Stimulated activated naive CD8-positive, alpha-beta T cell treated with anti-CD3 and anti-CD28 coated beads, Interleukin-15, Interleukin-2, amounts not matched to agents 100 U/mL and 50 U/mL, for 24 hours (primary cell): Measurements from ENCODE around the gene ACOT4.
"Not testable (repeated sequence)": the region's sequence is repeated elsewhere in the genome, so short reads cannot be mapped to it uniquely, and the experiment has no call there.

Source experiments
- ATAC-seq: fragments of 150-1000 bp; cut with Tn5 transposase; one replicate; pipeline ENCODE4 v1.10.0; 2021
- DNase-seq: peaks from one replicate; pipeline ENCODE4 v3.0.0; 2021

ACOT4 gene

GRCh38 chr14:73577214-73577613, 14.5 kb upstream of the ACOT4 start:
- ATAC-seq, DNase-seq: not testable (repeated sequence)

- DNase-seq, ATAC-seq: not testable (repeated sequence)
Observed at GRCh38 chr14:73582102-73582979, 9.3 kb upstream of the ACOT4 start.

GRCh38 chr14:73588695-73589094, 3.0 kb upstream of the ACOT4 start:
- ATAC-seq (no peak), DNase-seq (no peak)

- DNase-seq = no peak
- ATAC-seq = no peak
Observed at GRCh38 chr14:73589116-73589515, 2.6 kb upstream of the ACOT4 start.

GRCh38 chr14:73590673-73591004, 1.0 kb upstream of the ACOT4 start:
- not testable (repeated sequence) for ATAC-seq, DNase-seq

- ATAC-seq (no peak), DNase-seq (no peak)
Observed at GRCh38 chr14:73594491-73594890, 2.8 kb downstream of the ACOT4 start.

DNA sequence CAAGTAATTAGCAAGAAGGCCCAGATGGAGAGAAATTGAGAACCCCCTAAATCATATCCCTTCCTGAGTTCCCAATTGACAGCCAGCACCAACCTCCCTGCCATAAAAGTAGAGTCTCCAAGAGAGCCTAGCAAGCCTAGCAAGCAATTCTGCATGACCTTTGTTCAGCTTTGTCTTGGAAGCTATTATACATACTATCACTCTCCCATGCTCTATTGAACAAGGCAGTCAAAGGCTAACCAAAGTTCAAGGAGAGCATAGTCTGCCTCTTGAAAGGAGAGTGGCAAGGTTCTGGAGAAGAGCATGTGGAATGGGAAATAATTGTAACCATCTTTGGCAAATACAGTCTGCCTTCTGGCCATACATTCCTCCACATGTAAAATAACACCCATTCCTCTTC, 7.8 kb downstream of the ACOT4 start:
- DNase-seq (no peak), ATAC-seq (no peak)

- DNase-seq (no peak), ATAC-seq (no peak)
Observed at GRCh38 chr14:73602994-73603393, 11.3 kb downstream of the ACOT4 start.

DNA sequence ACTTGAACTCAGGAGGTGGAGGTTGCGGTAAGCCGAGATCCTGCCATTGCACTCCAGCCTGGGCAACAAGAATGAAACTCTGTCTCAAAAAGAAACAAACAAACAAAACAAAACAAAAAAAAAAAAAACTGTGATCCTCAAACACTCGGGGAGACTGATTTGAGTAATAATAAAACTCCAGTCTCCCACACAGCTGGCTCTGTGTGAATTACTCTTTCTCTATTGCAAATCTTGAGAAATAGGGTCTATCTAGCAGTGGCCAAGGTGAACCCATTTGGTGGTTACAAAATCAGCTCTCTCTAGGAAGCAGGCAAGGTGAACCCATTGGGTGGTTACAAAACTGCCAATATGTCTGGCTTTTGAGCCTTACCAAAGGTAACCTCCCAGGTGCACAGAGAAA, 14.6 kb downstream of the ACOT4 start:
- ATAC-seq = no peak
- no peak for DNase-seq

DNA sequence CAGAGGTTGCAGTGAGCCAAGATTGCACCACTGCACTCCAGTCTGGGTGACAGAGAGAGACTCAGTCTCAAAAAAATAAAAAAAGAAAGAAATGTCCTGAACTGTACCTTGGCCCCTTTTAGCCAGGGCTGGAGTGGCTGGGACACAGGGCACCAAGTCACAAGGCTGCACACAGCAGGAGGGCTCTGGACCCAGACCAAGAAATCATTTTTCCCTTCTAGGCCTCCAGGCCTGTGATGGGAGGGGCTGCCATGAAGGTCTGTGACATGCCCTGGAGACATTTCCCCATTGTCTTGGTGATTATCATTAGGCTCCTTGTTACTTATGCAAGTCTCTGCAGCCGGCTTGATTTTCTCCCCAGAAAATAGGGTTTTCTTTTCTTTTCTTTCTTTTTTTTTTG, 15.6 kb downstream of the ACOT4 start:
- DNase-seq (no peak), ATAC-seq (no peak)

GRCh38 chr14:73610687-73611086, 19.0 kb downstream of the ACOT4 start:
- DNase-seq (no peak), ATAC-seq (no peak)

- ATAC-seq (peak; percentile 95), DNase-seq (peak; percentile 76)
Observed at GRCh38 chr14:73612339-73613045, 20.8 kb downstream of the ACOT4 start, which contains the start of gene ACOT6. Gene ACOT6 (plus strand): TSS chr14:73612517. CDS start chr14:73612572, 55 bp downstream.

DNA sequence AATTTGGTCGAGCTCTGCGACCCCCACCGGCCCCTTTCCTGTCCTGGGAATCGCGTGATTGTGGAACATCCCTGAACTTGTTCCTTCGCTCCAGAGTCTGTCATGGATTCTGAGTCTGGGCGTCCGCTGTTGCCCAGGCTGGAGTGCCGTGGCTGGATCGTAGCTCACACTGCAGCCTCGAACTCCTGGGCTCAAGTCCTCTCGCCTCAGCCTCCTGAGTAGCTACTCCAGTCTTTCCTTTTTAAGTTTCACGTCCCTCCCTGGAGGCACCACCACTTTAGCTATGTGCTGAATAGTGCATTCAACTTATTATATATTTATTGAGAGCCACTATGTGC, 21.3 kb downstream of the ACOT4 start:
- ATAC-seq = no peak
- no peak for DNase-seq

GRCh38 chr14:73613419-73613963, 21.8 kb downstream of the ACOT4 start:
- ATAC-seq (no peak), DNase-seq (no peak)

DNA sequence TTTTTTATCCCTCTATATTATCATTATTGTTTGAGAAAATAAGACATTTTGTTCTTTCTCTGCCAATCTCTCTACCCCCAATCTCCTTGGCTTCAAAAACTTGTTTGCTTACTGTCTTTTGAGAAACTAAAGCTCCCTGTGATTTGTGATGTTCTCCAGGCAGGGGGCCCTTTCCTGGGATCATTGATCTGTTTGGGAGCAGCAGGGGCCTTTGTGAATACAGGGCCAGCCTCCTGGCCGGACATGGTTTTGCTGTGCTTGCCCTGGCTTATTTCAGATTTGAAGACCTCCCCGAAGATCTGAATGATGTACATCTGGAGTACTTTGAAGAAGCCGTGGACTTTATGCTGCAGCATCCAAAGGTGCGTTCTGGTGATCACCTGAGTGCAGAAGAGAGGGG, 25.2 kb downstream of the ACOT4 start:
- DNase-seq (no peak), ATAC-seq (no peak)

- DNase-seq = no peak
- ATAC-seq = no peak
Observed at GRCh38 chr14:73619524-73619923, 27.9 kb downstream of the ACOT4 start.

GRCh38 chr14:73620268-73620667, 28.6 kb downstream of the ACOT4 start:
- no peak for ATAC-seq
- DNase-seq = no peak

GRCh38 chr14:73623504-73624054, 31.9 kb downstream of the ACOT4 start:
- no peak for ATAC-seq
- DNase-seq = no peak

- ATAC-seq = no peak
- DNase-seq = no peak
Observed at GRCh38 chr14:73625706-73626105, 34.0 kb downstream of the ACOT4 start.

DNA sequence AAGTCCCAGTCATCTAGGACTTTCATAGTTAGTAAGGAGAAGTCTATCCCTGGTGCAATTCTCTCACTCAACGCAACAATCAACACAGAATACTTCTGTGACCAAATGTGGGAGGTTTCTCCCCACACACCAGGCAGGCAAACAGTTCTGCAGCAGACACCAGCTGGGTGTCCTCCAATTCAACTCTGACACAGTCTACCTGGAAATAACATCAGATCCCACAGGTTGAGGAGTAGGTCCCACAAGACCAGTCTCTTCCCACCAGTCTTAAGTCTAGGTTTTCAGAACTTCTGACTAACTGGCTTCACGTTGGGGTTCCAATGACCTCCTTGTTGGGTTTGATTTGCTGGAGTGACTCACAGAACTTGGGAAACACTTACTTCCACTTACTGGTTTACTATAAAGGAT, 35.5 kb downstream of the ACOT4 start:
- no peak for DNase-seq
- no peak for ATAC-seq

GRCh38 chr14:73630009-73630780, 38.5 kb downstream of the ACOT4 start:
- ATAC-seq = no peak
- no peak for DNase-seq
